Stimulated activated CD8-positive, alpha-beta memory T cell treated with anti-CD3 and anti-CD28 coated beads, Interleukin-4, amount 100 ng/mL, for 4 hours (primary cell): ENCODE measurements around the gene ZNF804B.
"Not testable (repeated sequence)": the region's sequence is repeated elsewhere in the genome, so short reads cannot be mapped to it uniquely, and the experiment has no call there.

ENCODE experiments used
- DNase-seq, 2 donors: peaks; one replicate each; pipeline ENCODE4 v3.0.0-alpha.2; 2020; ENCODE audit warnings: low read depth in 2 of 2, low spot score in 1 of 2

Gene ZNF804B

GRCh38 chr7:89073776-89074175 lies 314.3 kb downstream of the ZNF804B start:
- DNase-seq, result no peak

- DNase-seq, result no peak
These were observed 318.5 kb downstream of the ZNF804B start for GRCh38 chr7:89077992-89078391.

- no peak for DNase-seq
These were observed 326.1 kb downstream of the ZNF804B start for GRCh38 chr7:89085580-89085979.

GRCh38 chr7:89091550-89091949 lies 332.1 kb downstream of the ZNF804B start:
- no peak for DNase-seq

- DNase-seq, result no peak
These were observed 334.8 kb downstream of the ZNF804B start for GRCh38 chr7:89094269-89094668.

- no peak for DNase-seq
These were observed 344.1 kb downstream of the ZNF804B start for GRCh38 chr7:89103564-89103963.

- DNase-seq, result no peak
These were observed 345.5 kb downstream of the ZNF804B start for GRCh38 chr7:89104748-89105685.

- DNase-seq, result no peak
These were observed 364.4 kb downstream of the ZNF804B start for GRCh38 chr7:89123871-89124270.

- no peak for DNase-seq
These were observed 370.3 kb downstream of the ZNF804B start for GRCh38 chr7:89129600-89130375.

GRCh38 chr7:89133357-89133756 lies 373.9 kb downstream of the ZNF804B start:
- no peak for DNase-seq

- no peak for DNase-seq
These were observed 374.3 kb downstream of the ZNF804B start for GRCh38 chr7:89133819-89134218.

GRCh38 chr7:89145801-89146200 lies 386.3 kb downstream of the ZNF804B start:
- DNase-seq, result no peak

GRCh38 chr7:89160107-89160506 lies 400.6 kb downstream of the ZNF804B start:
- DNase-seq, result no peak

- DNase-seq, result no peak
These were observed 405.9 kb downstream of the ZNF804B start for GRCh38 chr7:89165421-89165820.

GRCh38 chr7:89170628-89171027 lies 411.1 kb downstream of the ZNF804B start:
- DNase-seq, result no peak

- no peak for DNase-seq
These were observed 422.6 kb downstream of the ZNF804B start for GRCh38 chr7:89182116-89182515.

- no peak for DNase-seq
These were observed 424.2 kb downstream of the ZNF804B start for GRCh38 chr7:89183712-89184111.

GRCh38 chr7:89200758-89201157 lies 441.3 kb downstream of the ZNF804B start:
- no peak for DNase-seq

- DNase-seq, result no peak
These were observed 464.4 kb downstream of the ZNF804B start for GRCh38 chr7:89223900-89224395.

- DNase-seq, result not testable (repeated sequence)
These were observed 469.2 kb downstream of the ZNF804B start for GRCh38 chr7:89228688-89229171.

- no peak for DNase-seq
These were observed 478.7 kb downstream of the ZNF804B start for GRCh38 chr7:89238156-89238555.

- DNase-seq, result no peak
These were observed 486.7 kb downstream of the ZNF804B start for GRCh38 chr7:89246196-89246595.
